Hepatocyte (in vitro differentiated cells): ENCODE results near the gene NOL9.

Experiments used
- CTCF ChIP-seq: fragments of 200-600 bp; sonication (generic); IDR thresholded peaks from 2 replicates; pipeline ENCODE4 v1.5.1; 2016; ENCODE audit warnings: antibody characterized with exemption, mild to moderate bottlenecking; ENCODE audit not compliant: poor library complexity
- EZH2 ChIP-seq: fragments of 200-600 bp; sonication (generic); IDR thresholded peaks from 2 replicates; pipeline ENCODE4 v1.6.1; 2016; ENCODE audit warnings: antibody characterized with exemption, mild to moderate bottlenecking, borderline replicate concordance
- EZH2phosphoT487 ChIP-seq: fragments of 200-600 bp; sonication (generic); IDR thresholded peaks from one replicate; pipeline ENCODE4 v1.6.1; 2018; ENCODE audit warnings: antibody characterized with exemption, mild to moderate bottlenecking, low read depth, moderate library complexity; ENCODE audit not compliant: unreplicated experiment, severe bottlenecking

DNA sequence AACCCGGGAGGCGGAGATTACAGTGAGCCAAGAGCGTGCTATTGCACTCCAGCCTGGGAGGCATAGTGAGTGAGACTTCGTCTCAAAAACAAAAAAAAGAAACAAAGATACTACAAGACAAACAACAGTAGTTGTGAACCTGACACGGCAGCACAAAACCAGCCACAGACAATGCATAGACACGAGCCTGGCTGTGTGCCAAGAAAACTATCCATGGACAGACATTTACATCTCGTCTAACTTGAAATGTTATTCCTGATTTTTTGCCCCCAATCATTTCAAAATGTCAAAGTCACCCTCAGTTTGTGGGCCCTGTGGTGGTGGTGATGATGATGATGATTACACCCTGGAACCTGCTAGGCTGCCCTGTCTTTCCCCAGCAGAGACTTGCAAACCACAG is 42.0 kb upstream of the NOL9 start:
- no peak for TF ChIP-seq EZH2phosphoT487
- no peak for TF ChIP-seq CTCF
- no peak for TF ChIP-seq EZH2
